GM18873 (cell line): ENCODE results near the gene SLC7A8.
"Not testable (repeated sequence)": the region's sequence is repeated elsewhere in the genome, so short reads cannot be mapped to it uniquely, and the experiment has no call there.

Source experiments
- ATAC-seq: cut with Tn5 transposase; IDR thresholded peaks from one replicate; pipeline ENCODE4 v1.9.1; 2021; ENCODE audit warnings: mild to moderate bottlenecking, moderate library complexity, moderate number of reproducible peaks; ENCODE audit not compliant: unreplicated experiment, low FRiP score

The SLC7A8 gene

DNA sequence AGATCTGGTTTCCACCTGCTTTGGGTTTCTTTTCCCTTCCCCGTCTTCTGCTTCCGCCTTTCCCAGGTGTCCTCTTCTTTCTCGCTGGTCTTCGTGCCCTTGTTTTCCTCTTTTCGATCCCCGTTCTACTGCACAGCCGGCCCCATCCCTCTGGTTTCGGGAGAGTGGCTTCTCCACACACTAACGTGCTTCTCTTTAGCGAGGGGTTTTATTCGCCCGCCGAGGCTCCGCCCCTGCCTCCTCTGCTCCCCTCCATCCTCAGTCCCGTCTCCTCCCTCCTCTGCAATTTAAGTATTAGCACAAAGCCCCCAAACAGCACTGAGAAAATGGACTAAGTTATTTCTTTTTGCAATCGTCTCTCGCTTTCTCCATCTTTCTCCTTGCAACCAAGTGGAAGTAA lies at the start of gene SLC7A8:
TSS of gene SLC7A8 (minus strand) at position 182 of the 400 bp plus-strand sequence. CDS start 746 bp downstream, outside the sequence.
- ATAC-seq, result no peak

DNA sequence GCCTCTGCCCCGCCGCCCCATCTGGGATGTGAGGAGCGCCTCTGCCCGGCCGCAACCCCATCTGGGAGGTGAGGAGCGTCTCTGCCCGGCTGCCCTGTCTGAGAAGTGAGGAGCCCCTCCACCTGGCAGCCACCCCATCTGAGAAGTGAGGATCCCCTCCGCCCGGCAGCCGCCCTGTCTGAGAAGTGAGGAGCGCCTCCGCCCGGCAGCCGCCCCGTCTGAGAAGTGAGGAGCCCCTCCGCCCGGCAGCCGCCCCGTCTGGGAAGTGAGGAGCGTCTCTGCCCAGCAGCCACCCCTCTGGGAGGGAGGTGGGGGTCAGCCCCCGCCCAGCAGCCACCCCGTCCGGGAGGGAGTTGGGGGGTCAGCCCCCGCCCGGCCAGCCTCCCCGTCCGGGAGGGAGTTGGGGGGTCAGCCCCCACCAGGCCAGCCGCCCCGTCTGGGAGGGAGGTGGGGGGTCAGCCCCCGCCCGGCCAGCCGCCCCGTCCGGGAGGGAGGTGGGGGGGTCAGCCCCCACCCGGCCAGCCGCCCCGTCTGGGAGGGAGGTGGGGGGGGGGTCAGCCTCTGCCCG lies 48.9 kb upstream of the SLC7A8 start:
- ATAC-seq, result not testable (repeated sequence)

DNA sequence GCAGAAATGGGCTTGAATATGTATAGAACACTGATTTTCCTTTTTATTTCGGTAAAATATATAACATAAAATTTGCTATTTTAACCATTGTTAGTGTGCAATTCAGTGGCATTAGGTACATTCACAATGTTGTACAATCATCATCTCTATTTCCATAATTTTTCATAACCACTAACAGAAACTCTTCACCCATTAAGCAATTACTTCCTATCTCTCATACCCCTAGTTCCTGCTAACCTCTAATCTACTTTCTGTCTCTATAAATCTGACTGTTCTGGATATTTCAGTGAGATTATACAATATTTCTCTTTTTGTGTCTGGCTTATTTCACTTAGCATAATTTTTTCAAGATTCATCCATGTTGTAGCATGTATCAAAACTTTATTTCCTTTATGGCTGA lies 45.4 kb upstream of the SLC7A8 start:
- ATAC-seq, result no peak

DNA sequence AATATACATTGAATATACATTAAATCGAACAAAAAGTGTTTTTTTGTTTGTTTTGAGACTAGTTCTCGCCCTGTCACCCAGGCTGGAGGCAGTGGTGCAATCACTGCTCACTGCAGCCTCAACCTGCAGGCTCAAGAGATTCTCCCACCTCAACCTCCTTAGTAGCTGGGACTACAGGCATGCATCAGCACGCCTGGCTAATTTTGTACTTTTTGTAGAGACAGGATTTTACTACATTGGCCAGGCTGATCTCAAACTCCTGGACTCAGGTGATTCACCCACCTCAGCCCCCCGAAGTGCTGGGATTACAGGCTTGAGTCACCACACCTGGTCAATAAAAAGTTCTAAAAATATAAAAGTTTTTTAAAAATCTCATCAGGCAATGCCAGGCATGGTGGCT lies 44.1 kb upstream of the SLC7A8 start:
- ATAC-seq, result no peak

DNA sequence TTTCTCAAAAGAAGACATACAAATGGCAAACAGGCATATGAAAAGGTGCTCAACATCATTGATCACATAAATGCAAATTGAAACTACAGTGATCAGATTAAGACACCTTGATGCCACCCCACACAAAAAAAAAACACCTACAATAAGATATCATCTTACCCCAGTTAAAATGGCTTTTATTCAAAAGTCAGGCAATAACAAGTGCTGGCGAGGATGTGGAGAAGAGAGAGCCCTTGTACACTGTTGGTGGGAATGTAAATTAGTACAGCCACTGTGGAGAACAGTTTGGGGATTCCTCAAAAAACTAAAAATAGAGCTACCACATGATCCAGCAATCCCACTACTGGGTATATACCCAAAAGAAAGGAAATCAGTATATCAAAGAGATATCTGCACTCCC lies 41.5 kb upstream of the SLC7A8 start:
- ATAC-seq, result not testable (repeated sequence)

DNA sequence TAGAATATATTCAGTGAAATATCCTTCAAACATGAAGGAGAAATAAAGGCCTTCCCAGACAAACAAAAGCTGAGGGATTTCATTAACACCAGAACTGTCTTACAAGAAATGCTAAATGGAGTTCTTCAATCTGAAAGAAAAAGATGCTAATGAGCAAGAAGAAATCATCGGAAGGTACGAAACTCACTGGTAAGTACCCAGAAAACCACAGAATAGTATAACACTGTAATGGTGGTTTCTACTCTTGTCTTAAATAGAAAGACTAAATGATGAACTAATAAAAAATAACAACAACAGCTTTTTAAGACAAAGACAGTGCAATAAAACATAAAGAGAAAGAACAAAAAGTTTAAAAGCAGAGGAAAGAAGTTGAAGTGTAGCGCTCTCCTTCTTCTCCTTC lies 35.6 kb upstream of the SLC7A8 start:
- ATAC-seq, result no peak

DNA sequence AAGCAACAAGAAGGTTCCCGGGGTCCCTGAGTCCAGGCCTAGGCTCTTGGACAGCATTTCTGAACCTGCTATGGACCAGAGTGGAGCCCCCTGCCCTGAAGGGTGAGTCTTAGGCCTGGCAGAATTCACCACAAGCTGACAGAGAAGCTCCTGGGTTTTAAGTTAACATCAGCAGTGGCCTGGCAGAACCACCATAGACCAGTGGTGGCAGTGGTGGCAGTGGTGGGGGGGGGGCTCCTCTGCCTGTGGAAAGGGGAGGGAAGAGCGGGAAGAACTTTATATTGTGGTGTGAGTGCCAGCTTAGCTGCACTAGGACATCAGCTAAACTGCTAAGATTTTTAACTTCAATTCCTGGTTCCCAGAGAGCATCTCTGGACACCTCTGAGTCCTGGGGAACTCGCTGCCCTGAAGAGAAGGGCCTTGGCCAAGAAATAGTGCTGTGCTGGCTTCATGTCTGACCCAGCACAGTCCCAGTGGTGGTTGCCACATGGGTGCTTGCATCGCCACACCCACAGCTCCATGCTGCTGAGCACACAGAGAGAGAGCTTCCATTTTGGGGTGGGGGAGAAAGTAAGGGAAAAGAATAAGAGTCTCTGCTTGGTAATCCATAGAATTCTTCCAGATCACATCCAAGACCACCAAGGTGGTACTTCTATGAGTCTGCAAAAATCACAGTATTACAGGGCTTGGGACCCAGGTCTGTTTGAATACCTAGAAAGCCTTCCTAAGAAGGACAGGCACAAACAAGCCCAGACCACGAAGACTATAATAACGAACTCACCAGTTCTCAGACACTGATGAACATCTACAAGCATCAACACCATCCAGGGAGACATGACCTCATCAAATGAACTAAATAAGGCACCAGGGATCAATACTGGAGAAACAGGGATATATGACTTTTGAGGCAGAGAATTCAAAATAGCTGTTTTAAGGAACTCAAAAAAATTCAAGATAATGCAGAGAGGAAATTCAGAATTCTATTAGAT lies 33.9 kb upstream of the SLC7A8 start:
- ATAC-seq, result no peak

DNA sequence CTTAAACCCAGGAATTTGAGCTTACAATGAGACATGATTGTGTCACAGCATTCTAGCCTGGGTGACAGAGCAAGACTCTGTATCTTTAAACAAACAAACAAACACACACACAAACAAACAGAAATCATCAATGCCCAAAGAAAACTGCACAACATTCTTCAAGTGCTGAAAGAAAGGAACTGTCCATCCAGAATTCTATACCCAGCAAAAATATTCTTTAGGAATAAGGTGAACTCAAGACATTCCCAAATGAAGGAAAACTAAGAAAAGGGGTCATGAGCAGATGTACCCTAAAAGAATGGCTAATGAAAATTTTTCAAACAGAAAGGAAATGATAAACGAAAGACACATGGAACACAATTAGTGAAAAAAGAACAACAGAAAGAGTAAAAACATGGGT lies 32.0 kb upstream of the SLC7A8 start:
- ATAC-seq, result no peak

DNA sequence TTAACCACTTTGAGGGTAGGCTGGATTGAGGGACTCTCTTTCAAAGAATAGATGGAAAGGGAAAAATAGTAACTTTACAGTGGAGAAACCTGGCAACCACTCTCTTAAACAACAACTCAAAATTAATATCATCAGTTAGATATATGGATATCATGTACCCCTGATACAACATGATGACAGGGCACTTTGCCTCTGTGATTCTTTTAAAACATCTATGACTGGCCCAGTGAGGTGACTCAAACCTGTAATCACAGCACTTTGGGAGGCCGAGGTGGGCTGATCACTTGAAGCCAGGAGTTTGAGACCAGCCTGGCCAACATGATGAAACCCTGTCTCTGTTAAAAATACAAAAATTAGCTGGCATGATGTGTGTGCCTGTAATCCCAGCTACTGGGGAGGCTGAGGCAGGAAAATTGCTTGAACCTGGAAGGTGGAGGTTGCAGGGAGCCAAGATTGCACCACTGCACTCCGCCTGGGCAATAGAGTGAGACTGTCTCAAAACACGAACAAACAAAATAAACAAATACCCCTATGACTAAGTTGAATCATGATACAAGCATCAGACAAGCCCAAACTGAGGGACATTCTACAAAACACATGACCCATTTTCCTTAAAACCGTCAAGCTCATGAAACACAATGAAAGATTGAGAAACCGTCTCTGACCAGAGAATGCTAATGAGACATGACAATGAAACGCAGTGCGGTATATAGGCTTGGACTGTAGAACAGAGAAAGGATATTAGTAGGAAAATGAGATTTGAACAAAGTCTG lies 26.4 kb upstream of the SLC7A8 start:
- no peak for ATAC-seq

DNA sequence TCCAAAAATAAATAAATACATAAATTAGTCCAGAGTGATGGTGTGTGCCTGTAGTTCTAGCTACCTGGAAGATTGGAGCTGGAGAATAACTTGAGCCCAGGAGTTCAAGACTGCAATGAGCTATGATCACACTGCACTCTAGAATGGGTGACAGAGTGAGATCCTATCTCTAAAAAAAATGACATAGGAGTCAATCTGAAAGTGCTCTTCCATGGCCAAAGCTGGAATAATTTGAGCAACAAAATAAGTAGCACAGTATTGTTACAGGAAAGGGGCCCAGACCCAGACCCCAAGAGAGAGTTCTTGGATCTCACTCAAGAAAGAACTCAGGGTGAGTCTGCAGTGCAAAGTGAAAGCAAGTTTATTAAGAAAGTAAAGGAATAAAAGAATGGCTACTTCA lies 24.9 kb upstream of the SLC7A8 start:
- ATAC-seq, result no peak

DNA sequence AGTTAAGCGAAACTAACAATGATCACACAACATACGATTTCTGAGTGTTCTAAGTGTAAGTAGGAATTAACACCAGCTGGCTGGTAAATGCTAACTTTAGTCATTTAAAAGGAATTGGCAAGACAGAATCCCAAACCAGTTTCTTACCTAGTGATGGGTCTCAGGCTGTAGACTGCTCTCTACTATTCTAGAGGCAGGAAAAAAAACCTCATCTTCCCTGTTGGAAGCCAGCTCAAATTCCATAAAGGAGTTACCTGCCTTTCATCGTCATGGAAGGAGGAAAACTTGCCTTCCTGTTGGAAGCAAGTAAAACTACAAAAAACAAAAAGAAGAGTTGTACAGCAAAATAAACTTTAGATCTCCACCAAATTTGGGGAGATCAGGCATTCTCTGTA lies 23.7 kb upstream of the SLC7A8 start:
- no peak for ATAC-seq

DNA sequence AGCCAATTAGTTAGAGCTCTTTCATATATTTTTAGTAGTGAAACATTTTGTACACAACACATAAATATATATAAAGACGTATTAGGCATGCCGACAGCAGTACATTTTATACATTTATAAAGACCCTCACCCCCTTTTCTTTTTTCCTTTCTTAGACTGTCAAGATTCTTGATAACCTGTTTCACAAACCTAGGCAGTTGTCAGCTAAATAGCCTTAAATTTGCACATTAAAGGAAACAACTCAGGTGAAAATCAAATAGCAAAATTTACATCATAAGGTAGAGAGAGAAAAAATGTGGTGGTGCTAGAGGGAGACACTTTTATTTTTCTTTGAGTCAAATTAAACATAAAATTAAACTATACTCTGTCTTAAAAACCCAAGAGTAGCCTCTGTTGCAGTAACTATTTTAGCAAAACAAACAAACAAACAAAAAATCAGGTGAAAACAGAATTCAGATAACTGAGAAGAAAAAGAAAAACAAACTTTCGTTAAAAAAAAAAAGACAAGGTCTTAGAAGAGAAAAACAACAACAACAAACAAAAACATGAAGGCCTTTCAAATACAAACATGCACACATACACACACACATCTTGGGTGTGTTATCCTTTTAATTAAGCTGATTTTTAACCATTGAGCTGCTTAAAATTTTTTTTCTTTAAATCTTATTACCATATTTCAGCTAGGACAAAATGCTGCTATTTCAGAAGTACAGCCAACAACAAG lies 23.1 kb upstream of the SLC7A8 start:
- no peak for ATAC-seq

DNA sequence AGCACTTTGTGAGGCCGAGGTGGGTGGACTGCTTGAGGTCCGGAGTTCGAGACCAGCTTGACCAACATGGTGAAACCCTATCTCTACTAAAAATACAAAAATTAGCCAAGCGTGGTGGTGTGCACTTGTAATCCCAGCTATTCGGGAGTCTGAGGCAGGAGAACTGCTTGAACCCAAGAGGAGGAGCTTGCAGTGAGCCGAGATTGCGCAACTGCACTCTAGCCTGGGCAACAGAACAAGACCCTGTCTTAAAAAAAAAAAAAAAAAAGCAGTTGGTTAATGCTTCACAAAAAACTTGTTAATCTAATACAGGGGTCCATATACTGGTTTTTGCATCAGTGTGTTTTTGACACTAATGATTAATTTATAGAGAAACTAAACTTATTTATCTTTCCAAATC lies 18.5 kb upstream of the SLC7A8 start:
- no peak for ATAC-seq

DNA sequence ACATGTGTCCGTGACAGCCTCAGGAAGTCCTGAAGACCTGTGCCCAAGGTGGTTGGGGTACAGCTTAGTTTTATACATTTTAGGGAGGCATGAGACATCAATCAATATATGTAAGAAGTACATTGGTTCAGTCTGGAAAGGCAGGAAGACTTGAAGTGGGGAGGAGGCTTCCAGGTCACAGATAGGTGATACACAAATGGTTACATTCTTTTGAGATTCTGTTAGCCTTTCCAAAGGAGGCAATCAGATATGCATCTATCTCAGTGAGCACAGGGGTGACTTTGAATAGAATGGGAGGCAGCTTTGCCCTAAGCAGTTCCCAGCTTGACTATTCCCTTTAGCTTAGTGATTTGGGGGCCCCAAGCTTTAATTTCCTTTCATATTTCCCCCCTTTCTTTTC lies 15.7 kb upstream of the SLC7A8 start:
- ATAC-seq, result not testable (repeated sequence)

DNA sequence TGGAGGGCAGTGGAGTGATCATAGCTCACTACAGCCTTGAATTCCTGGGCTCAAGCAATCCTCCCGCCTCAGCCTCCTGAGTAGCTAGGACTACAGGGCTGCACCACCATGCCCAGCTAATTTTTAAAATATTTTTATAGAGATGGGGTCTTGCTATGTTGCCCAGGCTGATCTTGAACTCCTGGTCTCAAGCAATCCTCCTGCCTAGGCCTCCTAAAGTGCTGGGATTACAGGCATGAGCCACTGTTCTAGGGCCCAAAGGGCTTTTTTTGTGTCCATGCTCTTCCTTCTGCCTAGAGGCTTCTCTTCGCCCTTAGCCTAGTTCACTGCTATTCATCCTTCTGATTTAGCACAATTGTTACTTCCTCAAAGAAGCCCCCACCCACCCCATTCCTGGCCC lies 13.0 kb upstream of the SLC7A8 start:
- ATAC-seq, result not testable (repeated sequence)

DNA sequence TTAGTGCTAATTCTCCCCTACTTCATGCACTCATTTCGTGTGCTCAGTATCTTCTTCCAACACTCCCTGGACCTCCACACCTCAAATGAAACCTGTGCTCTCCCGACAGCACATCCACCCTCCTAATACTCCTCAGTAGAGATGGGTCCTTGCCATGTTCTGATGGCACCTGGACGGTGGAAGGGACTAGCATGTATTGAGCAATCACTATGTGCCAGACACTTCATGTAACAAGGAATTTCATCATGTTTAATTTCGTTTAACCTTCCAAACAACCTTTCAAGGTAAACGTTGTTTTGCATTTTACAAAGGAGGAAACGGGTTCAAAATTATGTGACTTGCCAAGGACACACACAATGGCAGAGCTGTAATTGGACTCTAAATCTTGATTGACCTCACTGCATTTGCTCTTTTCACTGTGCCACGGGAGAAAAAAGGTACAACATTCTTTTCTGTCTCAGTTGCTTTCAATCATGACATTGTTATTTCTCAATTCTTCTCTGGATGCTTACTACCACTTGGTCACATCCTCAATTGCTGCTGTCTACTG lies 12.2 kb upstream of the SLC7A8 start:
- no peak for ATAC-seq

DNA sequence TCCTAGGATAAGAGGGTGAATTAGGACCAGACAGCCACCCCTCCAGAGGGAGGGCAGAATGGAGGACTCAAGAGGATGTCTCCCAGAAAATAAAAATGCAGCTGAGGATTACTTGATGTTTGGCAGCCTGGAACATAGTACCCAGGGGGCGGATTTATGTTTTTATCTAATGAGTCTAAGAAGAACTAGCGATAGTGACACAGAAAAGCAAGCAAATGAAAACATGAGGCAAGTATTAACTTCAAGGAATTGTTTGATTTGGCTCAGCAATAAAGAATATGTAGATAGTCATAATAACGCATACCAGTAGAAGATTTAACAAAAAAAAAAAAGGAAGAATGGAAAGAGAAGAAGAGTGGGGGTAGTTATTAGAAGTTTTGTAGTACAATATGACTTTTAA lies 10.0 kb upstream of the SLC7A8 start:
- ATAC-seq, result no peak

DNA sequence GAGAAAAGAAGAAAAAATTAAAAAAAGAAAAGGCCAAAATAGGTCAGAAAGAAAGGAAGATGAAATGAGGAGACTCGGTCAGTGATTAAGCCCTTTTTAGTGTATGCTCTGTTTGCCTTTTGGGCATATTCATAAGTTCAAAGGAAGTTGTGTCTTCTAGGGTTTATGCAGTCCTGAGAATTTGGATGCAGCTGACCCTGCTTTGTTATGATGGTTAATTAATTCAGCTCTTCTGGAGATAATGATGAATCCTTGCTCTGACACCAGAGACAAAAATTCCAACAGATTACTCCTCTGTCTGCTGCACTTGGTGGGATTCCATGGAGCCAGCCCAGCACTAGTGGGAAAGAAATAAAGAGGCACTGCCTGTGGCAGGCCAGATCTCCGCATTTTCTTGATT lies 4.5 kb upstream of the SLC7A8 start:
- no peak for ATAC-seq

DNA sequence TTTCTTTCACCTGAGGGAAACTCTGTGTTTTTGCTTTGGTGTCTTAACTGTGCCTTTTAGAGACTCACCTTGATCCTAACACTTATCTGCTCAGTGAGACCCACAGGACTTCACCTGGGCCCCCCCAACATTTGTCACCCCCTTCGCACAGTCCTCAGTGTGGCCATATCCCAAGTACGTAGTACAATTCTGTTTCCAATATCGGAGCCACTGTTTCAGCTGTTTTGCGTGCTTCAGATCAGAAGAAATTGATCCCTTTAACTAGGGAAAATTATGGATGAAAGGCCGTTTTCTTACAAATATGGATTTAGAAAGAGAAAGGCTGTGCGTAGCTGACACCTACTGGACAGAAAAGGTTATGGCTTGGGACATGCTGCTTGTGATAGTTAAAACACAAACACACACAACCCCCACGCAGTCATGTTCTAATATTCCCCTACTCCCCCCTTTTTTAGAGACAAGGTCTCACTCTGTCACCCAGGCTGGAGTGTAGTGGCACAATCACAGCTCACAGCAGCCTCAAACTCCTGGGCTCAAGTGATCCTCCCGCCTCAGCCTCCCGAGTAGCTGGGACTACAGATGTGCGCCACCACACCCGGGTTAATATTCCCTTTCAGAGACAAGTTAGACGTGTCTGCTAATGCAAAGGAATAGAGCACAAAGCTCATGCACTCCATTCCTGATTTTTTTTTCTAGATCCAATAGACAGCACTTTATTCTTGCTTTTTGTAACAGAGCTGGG lies 3.6 kb upstream of the SLC7A8 start:
- ATAC-seq, result no peak

DNA sequence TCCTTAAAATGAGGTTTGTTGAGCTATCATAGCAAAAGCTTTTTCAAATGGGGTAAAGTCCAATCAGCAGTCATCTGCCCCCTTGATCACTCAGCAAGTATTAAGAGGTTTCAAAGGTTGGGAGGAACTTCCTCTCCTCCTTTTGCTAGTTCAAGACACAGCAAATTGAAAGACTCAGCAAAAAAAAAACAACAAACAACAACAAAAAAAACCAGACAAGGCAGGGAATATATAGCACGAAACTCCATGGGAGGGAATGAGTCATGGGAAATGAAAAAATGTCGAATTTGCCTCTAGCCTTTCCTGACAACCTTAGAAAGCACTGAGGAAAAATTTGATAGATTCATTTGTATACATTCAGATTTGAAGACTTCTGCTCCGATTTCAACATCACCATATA lies 1.6 kb upstream of the SLC7A8 start:
- no peak for ATAC-seq
